ENCODE measurements around the gene STAP2. TPM values are rescaled to one million over a fixed set of nuclear protein-coding genes. Genes with fewer than 3 reads are reported as not detected.

STAP2 gene
- total and polyA plus RNA-seq, 8 donors, result 20.7 to 250 (median 43.3) TPM; not detected in 1

DNA sequence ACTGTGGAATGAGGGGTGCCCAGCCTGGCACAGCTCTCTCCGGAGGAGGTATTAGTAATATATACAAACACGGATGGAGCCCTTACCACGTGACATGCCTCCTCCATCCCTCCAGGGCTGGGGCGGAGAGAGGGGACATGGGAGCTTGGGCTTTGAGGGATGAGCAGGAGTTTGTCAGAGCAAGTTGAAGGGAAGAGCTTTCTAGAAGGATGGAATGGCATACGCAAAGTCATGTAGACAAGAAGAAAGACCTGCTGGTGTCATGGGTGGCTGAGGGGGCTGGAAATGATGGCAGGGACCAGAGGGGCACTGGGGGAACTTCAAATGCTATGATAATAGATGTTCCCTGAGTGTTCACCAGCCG is 7.4 kb upstream of the STAP2 start:
- Histone ChIP-seq H3K4me3 (no peak overlapping the region), H3K27me3 (no peaks in the 10 kb centered on the region), H3K27ac (peak overlapping the region in 1 of 5 donors; percentile 5), H3K4me1 (peaks cover 10 to 27% (median 24%) of the 10 kb centered on the region in 4 donors), H3K9me3 (no peaks in the 10 kb centered on the region), H3K36me3 (peaks cover 3 to 40% (median 21%) of the 10 kb centered on the region in 4 donors)
- intact Hi-C loops (cut with DNase I; ENCODE audit: low total_unique reads), result no loop called here
- 69 to 93% (median 75%) methylated on average over 6 of the region's 6 CpGs for WGBS, 5 donors
- DNase-seq, result no peak
- no peak for TF ChIP-seq POLR2A (IDR thresholded peaks at IDR 0.05)
- TF ChIP-seq, protein P1, sequence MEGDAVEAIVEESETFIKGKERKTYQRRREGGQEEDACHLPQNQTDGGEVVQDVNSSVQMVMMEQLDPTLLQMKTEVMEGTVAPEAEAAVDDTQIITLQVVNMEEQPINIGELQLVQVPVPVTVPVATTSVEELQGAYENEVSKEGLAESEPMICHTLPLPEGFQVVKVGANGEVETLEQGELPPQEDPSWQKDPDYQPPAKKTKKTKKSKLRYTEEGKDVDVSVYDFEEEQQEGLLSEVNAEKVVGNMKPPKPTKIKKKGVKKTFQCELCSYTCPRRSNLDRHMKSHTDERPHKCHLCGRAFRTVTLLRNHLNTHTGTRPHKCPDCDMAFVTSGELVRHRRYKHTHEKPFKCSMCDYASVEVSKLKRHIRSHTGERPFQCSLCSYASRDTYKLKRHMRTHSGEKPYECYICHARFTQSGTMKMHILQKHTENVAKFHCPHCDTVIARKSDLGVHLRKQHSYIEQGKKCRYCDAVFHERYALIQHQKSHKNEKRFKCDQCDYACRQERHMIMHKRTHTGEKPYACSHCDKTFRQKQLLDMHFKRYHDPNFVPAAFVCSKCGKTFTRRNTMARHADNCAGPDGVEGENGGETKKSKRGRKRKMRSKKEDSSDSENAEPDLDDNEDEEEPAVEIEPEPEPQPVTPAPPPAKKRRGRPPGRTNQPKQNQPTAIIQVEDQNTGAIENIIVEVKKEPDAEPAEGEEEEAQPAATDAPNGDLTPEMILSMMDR (IDR thresholded peaks at IDR 0.05), result no peak

DNA sequence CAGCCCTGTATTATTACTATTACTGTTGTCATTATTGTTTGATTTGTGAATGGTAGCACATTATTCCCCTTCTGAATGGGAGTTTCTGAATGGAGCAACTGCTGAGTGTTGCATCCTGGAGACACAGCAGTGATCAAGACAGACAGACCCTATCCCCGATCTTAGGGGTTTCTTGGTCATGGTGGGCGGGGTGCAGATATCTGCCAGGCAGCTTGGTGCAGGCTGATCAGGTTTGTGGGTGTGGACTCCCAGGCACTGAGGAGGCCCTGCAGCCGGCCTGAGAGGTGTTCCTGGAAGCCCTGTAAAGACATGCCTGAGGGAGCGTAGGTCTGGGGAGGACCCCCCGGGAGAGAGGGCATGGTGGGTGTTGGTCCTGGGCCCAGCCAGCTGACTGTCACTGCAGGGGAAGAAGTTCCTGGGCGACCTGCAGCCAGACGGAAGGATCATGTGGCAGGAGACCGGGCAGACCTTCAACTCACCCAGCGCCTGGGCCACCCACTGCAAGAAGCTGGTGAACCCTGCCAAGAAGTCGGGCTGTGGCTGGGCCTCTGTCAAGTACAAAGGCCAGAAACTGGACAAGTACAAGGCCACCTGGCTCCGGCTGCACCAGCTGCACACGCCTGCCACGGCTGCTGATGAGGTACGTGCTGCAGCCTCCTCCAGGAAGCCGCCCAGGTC is 6.9 kb upstream of the STAP2 start:
- no peak for TF ChIP-seq POLR2AphosphoS5 (IDR thresholded peaks at IDR 0.05)
- TF ChIP-seq EP300 (IDR thresholded peaks at IDR 0.05), result no peak
- TF ChIP-seq POLR2A (IDR thresholded peaks at IDR 0.05), result no peak
- TF ChIP-seq, protein P1 (IDR thresholded peaks at IDR 0.05), result no peak
- Histone ChIP-seq H3K36me3 (peaks cover 3 to 40% (median 21%) of the 10 kb centered on the region in 4 donors), H3K4me1 (peaks cover 10 to 27% (median 24%) of the 10 kb centered on the region in 4 donors), H3K9me3 (no peaks in the 10 kb centered on the region), H3K27me3 (no peaks in the 10 kb centered on the region), H3K4me3 (no peak overlapping the region), H3K27ac (peak overlapping the region in 2 of 5 donors; percentile 5 to 43)
- intact Hi-C loops (cut with DNase I; ENCODE audit: low total_unique reads), result no loop called here
- WGBS, 5 donors, result 48 to 74% (median 66%) methylated on average over 9 to 15 of the region's 15 CpGs
- DNase-seq, result peak; percentile 13 to 82

DNA sequence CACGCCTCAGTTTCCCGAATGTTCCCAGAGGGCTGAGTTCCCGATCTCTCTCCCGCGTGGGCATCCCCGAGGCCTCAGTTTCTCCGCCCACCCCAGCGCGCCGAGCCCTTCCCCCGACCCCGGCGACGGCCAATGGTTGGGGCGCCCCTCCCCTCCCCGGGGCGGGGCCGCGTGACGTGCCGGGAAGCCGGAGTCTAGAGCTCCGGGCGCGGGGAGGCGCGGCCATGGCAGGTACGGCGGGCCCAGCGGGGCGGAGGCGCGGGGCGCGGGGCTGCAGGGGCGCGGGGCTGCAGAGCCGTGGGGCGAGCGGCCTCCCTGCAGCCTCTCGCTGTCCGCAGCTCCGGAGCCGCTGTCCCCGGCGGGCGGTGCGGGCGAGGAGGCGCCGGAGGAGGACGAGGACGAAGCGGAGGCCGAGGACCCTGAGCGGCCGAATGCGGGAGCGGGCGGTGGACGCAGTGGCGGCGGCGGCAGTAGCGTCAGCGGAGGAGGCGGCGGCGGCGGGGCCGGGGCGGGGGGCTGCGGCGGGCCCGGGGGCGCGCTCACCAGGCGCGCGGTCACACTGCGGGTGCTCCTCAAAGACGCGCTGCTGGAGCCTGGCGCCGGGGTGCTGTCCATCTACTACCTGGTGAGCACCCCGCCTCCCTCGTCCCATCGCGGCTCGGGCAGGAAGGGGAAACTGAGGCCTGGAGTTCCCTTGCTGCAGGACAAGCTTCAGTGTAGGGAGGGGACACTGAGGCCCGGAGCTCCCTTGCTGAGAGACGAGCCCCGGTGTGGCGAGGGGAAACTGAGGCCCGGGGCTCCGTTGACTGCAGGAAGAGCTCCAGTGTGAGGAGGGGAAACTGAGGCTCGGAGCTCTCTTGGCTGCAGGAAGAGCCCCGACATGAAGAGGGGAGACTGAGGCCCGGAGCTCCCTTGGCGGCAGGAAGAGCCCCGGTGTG is 5.0 kb upstream of the STAP2 start, which contains the start of gene MPND:
Gene MPND (plus strand): TSS at position 193 of the 938 bp plus-strand sequence. CDS start 32 bp downstream, at position 225.
- Histone ChIP-seq H3K36me3 (peaks cover 3 to 29% (median 18%) of the 10 kb centered on the region in 4 donors), H3K9me3 (no peaks in the 10 kb centered on the region), H3K4me3 (peak within 1 kb of the TSS; percentile 63 to 85 (median 76)), H3K27me3 (no peaks in the 10 kb centered on the region), H3K27ac (peak within 1 kb of the TSS; percentile 95 to 96 (median 96)), H3K4me1 (peaks cover 10 to 34% (median 30%) of the 10 kb centered on the region in 4 donors)
- WGBS, 5 donors, result 5 to 17% (median 5%) methylated on average over 27 to 100 of the region's 101 CpGs
- peak; percentile 95 to 97 for DNase-seq
- intact Hi-C loops (cut with DNase I; ENCODE audit: low total_unique reads), result no loop called here
- TF ChIP-seq POLR2A (IDR thresholded peaks at IDR 0.05), result no peak
- peak; percentile 74 to 86 (median 75) for TF ChIP-seq POLR2AphosphoS5 (IDR thresholded peaks at IDR 0.05)
- TF ChIP-seq, protein P1 (IDR thresholded peaks at IDR 0.05), result no peak

DNA sequence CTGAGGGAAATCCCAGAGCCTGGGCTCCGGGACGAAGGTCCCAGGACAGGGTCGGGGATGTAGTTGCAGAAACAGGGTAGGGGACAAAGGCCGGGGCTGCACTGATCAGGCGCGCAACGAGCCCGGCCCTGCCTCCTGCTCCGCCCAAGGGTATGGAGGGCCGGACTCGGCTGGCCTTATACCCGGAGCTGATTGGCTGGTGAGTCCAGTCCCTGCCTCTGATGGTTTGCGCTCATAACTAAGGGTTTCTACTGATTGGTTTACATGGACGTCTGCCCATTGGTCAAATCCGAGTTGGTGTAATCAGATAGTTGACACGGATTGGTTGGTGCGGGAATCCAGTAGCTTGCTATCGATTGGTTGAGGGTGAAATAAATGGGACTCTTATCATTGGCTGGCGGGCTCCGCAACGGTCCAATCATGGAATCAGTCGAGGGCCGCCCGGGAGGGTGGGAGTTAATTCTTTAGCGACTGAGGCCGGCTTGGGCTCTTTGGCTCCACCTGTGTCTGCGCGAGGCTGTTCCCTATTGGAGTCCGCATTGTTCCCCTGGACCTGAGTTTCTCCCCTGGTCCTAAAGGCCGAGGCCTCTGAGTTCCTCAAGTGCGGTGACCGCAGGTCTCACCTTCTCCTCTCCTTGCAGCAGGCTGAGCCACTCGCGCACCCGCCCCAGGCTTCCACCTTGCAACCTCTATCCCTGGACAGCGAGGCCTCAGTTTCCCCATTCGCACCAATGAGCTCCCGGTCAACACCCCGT is 4.2 kb upstream of the STAP2 start:
- peaks cover 3 to 20% (median 13%) of the 10 kb centered on the region in 4 donors for H3K36me3 ChIP-seq
- peak; percentile 96 to 100 for DNase-seq
- peak overlapping the region; percentile 63 to 85 (median 76) for H3K4me3 ChIP-seq
- WGBS, 5 donors, result 0 to 1% (median 0%) methylated on average over 16 to 39 of the region's 39 CpGs
- H3K27ac ChIP-seq, result peak overlapping the region; percentile 95 to 96 (median 96)
- peaks cover 10 to 42% (median 38%) of the 10 kb centered on the region in 4 donors for H3K4me1 ChIP-seq
- TF ChIP-seq POLR2AphosphoS5 (IDR thresholded peaks at IDR 0.05) (peak; percentile 85 to 96 (median 92)), EP300 (IDR thresholded peaks at IDR 0.05) (no peak), POLR2A (IDR thresholded peaks at IDR 0.05) (peak in 1 of 4 donors; percentile 79)
- TF ChIP-seq, protein P1 (IDR thresholded peaks at IDR 0.05), result peak in 2 of 7 experiments; percentile 5 to 23
- H3K9me3 ChIP-seq, result no peaks in the 10 kb centered on the region
- intact Hi-C loops (cut with DNase I; ENCODE audit: low total_unique reads), result no loop called here
- no peaks in the 10 kb centered on the region for H3K27me3 ChIP-seq

Data from stomach (tissue), 9 donors.